HEK293 (cell line): ENCODE results near the gene FAM193B.

ENCODE experiments used
- ZNF23 ChIP-seq: fragments of 450-650 bp; formaldehyde crosslinking; IDR thresholded peaks from 2 replicates; pipeline ENCODE4 v1.5.1; 2016; ENCODE audit warnings: missing biosample characterization, missing genetic modification characterization, borderline replicate concordance
- TF ChIP-seq, protein P1 (sequence below): fragments of 450-650 bp; formaldehyde crosslinking; IDR thresholded peaks from 2 replicates; pipeline ENCODE4 v1.5.1; 2016; ENCODE audit warnings: missing biosample characterization, missing genetic modification characterization
- TF ChIP-seq, protein P2 (sequence below): fragments of 450-650 bp; formaldehyde crosslinking; IDR thresholded peaks from 2 replicates; pipeline ENCODE4 v1.5.1; 2016; ENCODE audit warnings: missing biosample characterization, missing genetic modification characterization

DNA sequence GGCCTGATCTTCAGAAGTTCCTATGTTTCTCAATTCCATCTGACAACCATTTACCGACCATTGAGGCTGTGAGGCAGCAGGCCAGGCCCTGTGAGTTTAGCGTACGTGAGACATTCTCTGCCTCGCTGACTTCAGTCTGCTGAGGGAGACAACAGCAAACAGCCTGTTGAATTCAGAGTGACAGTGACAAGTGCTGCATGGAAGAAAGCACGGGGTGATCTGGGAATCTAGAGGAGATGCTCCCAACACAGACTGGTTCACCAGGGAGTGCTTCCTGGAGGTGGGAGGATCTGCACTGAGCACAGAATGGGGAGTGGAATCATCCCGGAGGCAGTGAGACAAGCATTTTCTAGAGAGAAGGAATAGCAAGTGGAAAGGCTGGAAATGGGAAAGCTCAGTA lies 27.6 kb downstream of the FAM193B start:
- TF ChIP-seq, protein P1, sequence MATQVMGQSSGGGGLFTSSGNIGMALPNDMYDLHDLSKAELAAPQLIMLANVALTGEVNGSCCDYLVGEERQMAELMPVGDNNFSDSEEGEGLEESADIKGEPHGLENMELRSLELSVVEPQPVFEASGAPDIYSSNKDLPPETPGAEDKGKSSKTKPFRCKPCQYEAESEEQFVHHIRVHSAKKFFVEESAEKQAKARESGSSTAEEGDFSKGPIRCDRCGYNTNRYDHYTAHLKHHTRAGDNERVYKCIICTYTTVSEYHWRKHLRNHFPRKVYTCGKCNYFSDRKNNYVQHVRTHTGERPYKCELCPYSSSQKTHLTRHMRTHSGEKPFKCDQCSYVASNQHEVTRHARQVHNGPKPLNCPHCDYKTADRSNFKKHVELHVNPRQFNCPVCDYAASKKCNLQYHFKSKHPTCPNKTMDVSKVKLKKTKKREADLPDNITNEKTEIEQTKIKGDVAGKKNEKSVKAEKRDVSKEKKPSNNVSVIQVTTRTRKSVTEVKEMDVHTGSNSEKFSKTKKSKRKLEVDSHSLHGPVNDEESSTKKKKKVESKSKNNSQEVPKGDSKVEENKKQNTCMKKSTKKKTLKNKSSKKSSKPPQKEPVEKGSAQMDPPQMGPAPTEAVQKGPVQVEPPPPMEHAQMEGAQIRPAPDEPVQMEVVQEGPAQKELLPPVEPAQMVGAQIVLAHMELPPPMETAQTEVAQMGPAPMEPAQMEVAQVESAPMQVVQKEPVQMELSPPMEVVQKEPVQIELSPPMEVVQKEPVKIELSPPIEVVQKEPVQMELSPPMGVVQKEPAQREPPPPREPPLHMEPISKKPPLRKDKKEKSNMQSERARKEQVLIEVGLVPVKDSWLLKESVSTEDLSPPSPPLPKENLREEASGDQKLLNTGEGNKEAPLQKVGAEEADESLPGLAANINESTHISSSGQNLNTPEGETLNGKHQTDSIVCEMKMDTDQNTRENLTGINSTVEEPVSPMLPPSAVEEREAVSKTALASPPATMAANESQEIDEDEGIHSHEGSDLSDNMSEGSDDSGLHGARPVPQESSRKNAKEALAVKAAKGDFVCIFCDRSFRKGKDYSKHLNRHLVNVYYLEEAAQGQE (tag by site-specific recombination), result no peak
- TF ChIP-seq, protein P2, sequence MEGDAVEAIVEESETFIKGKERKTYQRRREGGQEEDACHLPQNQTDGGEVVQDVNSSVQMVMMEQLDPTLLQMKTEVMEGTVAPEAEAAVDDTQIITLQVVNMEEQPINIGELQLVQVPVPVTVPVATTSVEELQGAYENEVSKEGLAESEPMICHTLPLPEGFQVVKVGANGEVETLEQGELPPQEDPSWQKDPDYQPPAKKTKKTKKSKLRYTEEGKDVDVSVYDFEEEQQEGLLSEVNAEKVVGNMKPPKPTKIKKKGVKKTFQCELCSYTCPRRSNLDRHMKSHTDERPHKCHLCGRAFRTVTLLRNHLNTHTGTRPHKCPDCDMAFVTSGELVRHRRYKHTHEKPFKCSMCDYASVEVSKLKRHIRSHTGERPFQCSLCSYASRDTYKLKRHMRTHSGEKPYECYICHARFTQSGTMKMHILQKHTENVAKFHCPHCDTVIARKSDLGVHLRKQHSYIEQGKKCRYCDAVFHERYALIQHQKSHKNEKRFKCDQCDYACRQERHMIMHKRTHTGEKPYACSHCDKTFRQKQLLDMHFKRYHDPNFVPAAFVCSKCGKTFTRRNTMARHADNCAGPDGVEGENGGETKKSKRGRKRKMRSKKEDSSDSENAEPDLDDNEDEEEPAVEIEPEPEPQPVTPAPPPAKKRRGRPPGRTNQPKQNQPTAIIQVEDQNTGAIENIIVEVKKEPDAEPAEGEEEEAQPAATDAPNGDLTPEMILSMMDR, result no peak
- TF ChIP-seq ZNF23, result no peak
